ENCODE data around the gene KAT6B.

GRCh38 chr10:75062506-75063299, 236.3 kb downstream of the KAT6B start:
- TF ChIP-seq EP300 (IDR thresholded peaks at IDR 0.05) = no peak
- TF ChIP-seq CTCF (IDR thresholded peaks at IDR 0.05) = no peak
